Measurements from ENCODE around the gene ANKRD24. TPM values are rescaled to one million over a fixed set of nuclear protein-coding genes. Genes with fewer than 3 reads are reported as not detected.
"Not testable (repeated sequence)": the region's sequence is repeated elsewhere in the genome, so short reads cannot be mapped to it uniquely, and the experiment has no call there.

The ANKRD24 gene
- total and polyA plus RNA-seq, 3 donors from 2014 or later, result 16.5 to 21.1 (median 20.4) TPM

DNA sequence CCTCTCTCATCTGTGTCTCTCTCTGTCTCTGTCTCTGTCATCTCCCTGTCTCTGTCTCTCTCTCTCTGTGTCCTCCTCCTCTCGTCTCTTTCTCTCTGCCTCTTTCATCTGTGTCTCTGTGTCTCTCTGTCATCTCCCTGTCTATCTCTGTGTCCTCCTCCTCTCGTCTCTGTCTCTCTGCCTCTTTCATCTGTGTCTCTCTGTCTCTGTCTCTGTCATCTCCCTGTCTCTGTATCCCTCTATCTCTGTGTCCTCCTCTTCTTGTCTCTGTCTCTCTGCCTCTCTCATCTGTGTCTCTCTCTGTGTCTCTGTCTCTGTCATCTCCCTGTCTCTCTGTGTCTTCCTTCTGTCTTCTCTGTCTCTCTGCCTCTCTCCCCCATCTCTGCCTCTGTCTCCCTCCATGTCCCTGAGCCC is 46.3 kb downstream of the ANKRD24 start:
- no peak overlapping the region for H3K27ac ChIP-seq
- no peaks in the 10 kb centered on the region for H3K36me3 ChIP-seq (ENCODE audit: low read depth, missing control alignments)
- no peaks in the 10 kb centered on the region for H3K27me3 ChIP-seq
- H3K4me3 ChIP-seq, result no peak overlapping the region
- WGBS, 2 donors, result 77 to 86% methylated on average over 2 of the region's 2 CpGs
- no peak for DNase-seq
- TF ChIP-seq, protein P1, sequence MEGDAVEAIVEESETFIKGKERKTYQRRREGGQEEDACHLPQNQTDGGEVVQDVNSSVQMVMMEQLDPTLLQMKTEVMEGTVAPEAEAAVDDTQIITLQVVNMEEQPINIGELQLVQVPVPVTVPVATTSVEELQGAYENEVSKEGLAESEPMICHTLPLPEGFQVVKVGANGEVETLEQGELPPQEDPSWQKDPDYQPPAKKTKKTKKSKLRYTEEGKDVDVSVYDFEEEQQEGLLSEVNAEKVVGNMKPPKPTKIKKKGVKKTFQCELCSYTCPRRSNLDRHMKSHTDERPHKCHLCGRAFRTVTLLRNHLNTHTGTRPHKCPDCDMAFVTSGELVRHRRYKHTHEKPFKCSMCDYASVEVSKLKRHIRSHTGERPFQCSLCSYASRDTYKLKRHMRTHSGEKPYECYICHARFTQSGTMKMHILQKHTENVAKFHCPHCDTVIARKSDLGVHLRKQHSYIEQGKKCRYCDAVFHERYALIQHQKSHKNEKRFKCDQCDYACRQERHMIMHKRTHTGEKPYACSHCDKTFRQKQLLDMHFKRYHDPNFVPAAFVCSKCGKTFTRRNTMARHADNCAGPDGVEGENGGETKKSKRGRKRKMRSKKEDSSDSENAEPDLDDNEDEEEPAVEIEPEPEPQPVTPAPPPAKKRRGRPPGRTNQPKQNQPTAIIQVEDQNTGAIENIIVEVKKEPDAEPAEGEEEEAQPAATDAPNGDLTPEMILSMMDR (IDR thresholded peaks at IDR 0.05), result no peak
- no peak for TF ChIP-seq POLR2A (IDR thresholded peaks at IDR 0.05)
- H3K9me3 ChIP-seq, result no peaks in the 10 kb centered on the region
- peaks cover 6% of the 10 kb centered on the region for H3K4me1 ChIP-seq
- intact Hi-C loops (cut with DNase I; ENCODE audit: low total_unique reads), result no loop called here

DNA sequence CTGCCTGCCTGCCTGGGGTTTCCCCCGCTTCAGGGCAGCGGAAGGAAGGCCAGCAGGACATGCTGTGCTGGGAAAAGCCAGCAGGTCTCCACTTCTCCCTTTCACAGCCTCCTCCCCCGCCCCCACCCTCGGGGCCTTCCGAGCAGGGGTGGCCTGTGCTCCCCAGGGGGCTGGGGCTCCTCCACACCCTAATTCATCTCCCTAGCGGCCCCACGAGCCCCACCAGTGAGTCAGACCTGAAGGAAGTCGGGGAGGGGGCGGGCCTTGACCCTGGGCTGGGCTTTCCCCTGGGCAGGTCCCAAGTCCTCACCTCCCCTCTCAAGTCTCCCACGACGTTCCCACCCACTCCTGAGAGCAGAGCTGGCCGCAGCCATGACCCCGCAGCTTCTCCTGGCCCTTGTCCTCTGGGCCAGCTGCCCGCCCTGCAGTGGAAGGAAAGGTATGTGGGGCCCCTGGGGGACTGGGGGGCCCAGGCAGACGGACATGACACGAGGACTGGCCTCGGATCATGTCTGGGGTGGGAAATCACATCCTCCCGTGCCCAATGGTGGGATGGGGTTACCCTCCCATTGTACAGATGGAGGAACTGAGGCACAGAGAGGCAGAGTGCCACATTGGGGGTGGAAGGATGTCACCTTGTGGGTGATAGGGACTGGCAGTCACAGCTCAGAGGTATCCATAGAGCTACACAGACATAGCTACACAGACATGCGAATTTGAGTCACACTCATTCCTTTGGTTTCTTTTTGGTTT is 46.9 kb downstream of the ANKRD24 start, which contains the start of gene EBI3:
Gene EBI3 (plus strand): TSS at position 345 of the 753 bp plus-strand sequence. CDS start 28 bp downstream, at position 373.
- Histone ChIP-seq H3K9me3 (no peaks in the 10 kb centered on the region), H3K4me1 (peaks cover 6% of the 10 kb centered on the region), H3K27ac (no peak within 1 kb of the TSS), H3K36me3 (ENCODE audit: low read depth, missing control alignments) (no peaks in the 10 kb centered on the region), H3K27me3 (no peaks in the 10 kb centered on the region), H3K4me3 (no peak within 1 kb of the TSS)
- 26 to 28% methylated on average over 18 to 19 of the region's 19 CpGs for WGBS, 2 donors
- TF ChIP-seq, protein P1 (IDR thresholded peaks at IDR 0.05), result no peak
- TF ChIP-seq POLR2A (IDR thresholded peaks at IDR 0.05), result no peak
- peak; percentile 23 for DNase-seq
- intact Hi-C loops (cut with DNase I; ENCODE audit: low total_unique reads), result no loop called here

DNA sequence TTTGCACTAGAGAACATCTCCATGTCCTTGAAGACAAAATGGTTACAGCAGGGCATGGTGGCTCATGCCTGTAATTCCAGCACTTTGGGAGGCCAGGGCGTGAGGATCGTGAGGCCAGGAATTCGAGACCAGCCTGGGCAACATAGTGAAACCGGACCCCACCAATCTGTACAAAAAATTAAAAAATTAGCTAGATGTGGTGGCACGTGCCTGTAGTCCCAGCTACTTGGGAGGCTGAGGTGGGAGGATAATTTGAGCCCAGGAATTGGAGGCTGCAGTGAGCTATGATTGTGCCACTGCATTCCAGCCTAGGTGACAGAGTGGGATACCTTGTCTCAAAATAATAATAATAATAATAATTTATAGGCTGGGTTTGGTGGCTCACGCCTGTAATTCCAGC is 47.7 kb downstream of the ANKRD24 start:
- H3K36me3 ChIP-seq (ENCODE audit: low read depth, missing control alignments); H3K4me3 ChIP-seq; H3K27me3 ChIP-seq; DNase-seq; intact Hi-C loops (cut with DNase I; ENCODE audit: low total_unique reads); H3K27ac ChIP-seq; H3K4me1 ChIP-seq; H3K9me3 ChIP-seq: not testable (repeated sequence)
- 94 to 98% methylated on average over 6 of the region's 6 CpGs for WGBS, 2 donors

DNA sequence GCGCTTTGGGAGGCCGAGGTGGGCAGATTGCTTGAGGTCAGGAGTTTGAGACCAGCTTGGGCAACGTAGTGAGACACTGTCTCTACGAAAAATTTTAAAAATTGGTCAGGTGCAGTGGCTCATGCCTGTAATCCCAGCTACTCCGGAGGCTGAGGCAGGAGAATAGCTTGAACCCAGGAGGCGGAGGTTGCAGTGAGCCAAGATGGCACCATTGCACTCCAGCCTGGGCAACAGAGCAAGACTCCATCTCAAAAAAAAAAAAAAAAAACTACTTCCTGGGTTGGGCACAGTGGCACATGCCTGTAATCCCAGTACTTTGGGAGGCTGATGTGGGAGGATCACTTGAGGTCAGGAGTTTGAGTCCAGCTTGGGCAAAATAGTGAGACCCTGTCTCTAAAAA is 49.0 kb downstream of the ANKRD24 start:
- intact Hi-C loops (cut with DNase I; ENCODE audit: low total_unique reads); DNase-seq; H3K4me1 ChIP-seq; H3K27me3 ChIP-seq; H3K4me3 ChIP-seq; H3K27ac ChIP-seq; H3K9me3 ChIP-seq; H3K36me3 ChIP-seq (ENCODE audit: low read depth, missing control alignments): not testable (repeated sequence)
- 88 to 96% methylated on average over 6 of the region's 6 CpGs for WGBS, 2 donors

DNA sequence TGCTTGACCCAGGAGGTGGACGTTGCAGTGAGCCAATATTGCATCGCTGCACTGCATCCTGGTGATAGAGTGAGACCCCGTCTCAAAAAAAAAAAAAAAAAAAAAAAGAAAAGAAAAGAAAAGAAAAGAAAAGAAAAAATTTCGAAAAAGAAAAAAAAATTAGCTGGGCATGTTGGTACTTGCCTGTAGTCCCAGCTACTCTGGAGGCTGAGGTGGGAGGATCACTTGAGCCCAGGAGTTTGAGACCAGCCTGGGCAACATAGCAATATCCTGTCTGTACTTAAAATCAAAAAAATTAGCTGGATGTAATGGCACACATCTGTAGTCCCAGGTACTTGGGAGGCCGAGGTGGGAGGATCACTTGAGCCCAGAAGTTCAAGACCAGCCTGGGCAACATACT is 49.6 kb downstream of the ANKRD24 start:
- H3K27ac ChIP-seq; DNase-seq; H3K4me1 ChIP-seq; H3K27me3 ChIP-seq; H3K9me3 ChIP-seq; intact Hi-C loops (cut with DNase I; ENCODE audit: low total_unique reads); H3K4me3 ChIP-seq; H3K36me3 ChIP-seq (ENCODE audit: low read depth, missing control alignments): not testable (repeated sequence)
- WGBS, 2 donors, result 69 to 84% methylated on average over 5 of the region's 5 CpGs

DNA sequence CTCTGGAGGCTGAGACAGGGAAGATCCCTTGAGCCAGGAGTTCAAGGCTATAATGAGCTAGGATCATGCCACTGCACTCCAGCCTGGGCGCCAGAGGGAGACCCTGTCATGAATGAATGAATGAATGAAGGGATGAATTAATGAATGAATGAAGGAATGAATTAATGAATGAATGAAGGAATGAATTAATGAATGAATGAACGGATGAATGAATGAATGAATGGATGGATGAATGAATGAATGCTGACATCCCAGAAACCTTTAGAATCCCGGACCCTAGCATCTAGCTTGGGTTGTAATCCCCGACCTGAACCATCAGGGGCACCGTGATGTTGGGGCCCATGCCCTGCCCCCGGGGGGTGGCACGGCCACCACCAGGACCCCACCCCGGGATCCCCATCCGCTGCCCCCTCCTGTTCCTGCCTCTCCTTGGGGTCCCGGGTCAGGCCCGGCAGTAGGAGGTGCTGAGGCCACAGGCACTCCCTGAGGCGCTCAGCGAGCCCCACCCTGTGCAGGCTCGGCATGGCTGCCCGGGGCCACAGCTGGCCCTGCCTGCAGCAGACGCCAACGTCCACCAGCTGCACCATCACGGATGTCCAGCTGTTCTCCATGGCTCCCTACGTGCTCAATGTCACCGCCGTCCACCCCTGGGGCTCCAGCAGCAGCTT is 50.3 kb downstream of the ANKRD24 start:
- intact Hi-C loops (cut with DNase I; ENCODE audit: low total_unique reads), result no loop called here
- Histone ChIP-seq H3K27me3 (no peaks in the 10 kb centered on the region), H3K4me1 (peaks cover 6% of the 10 kb centered on the region), H3K9me3 (no peaks in the 10 kb centered on the region), H3K36me3 (ENCODE audit: low read depth, missing control alignments) (no peaks in the 10 kb centered on the region), H3K27ac (no peak overlapping the region), H3K4me3 (no peak overlapping the region)
- WGBS, 2 donors, result 42 to 49% methylated on average over 5 to 18 of the region's 21 CpGs
- DNase-seq, result no peak
- no peak for TF ChIP-seq POLR2A (IDR thresholded peaks at IDR 0.05)
- TF ChIP-seq, protein P1 (IDR thresholded peaks at IDR 0.05), result no peak

Measured in testis (tissue), 3 donors.